ENCODE measurements around the gene PPARA. TPM values are rescaled to one million over a fixed set of nuclear protein-coding genes. Genes with fewer than 3 reads are reported as not detected.
"Not testable (repeated sequence)": the region's sequence is repeated elsewhere in the genome, so short reads cannot be mapped to it uniquely, and the experiment has no call there.

Gene PPARA
- total RNA-seq, 1 donor from 2014 or later = 8.4 TPM

DNA sequence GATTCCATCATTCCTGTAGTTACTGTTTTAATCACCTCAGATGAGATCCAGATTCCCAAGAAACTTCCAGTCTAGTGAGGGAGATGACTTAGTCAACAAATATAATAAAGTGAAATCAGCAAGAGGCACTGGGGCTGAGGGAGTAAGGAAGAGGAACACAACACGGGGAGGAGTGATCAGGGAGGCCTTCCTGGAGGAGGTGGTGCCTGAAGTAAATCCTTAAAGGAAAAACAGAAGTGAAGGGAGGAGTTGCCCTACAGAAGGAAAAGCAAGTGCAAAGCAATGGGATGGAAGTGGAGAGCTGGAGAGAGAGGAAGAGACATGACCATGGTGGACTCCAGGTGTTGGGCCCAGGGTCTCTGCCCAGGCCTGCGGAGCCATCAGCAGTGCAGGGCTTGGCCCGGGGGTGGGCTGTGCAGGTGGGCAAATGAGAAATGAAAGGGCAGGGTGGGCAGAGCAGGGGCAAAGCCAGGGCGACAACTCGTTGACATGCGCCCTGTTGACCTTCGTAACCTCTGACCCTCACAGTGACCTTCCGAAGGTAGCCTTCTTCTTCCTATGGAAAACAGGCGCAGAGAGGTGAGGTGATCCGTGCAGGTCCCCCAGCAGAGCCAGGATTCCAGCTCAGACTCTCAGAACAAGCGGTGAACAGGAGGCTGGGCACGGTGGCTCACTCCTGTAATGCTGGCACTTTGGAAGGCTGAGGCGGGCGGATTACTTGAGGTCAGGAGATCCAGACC, 12.1 kb upstream of the PPARA start:
- Mint-ChIP-seq H3K27me3 (ENCODE audit: low read depth, unreplicated experiment) (peaks cover 24% of the 10 kb centered on the region), H3K4me1 (ENCODE audit: low read depth, unreplicated experiment) (peaks cover 2% of the 10 kb centered on the region), H3K36me3 (ENCODE audit: low read depth, unreplicated experiment) (no peaks in the 10 kb centered on the region), H3K9me3 (ENCODE audit: unreplicated experiment) (peaks cover 4% of the 10 kb centered on the region), H3K4me3 (ENCODE audit: unreplicated experiment) (no peak overlapping the region), H3K27ac (ENCODE audit: unreplicated experiment) (no peak overlapping the region)
- Histone ChIP-seq H3K4me3 (ENCODE audit: insufficient read depth, low read depth, low read length) (no peak overlapping the region), H3K27me3 (ENCODE audit: insufficient read depth, low read length) (no peaks in the 10 kb centered on the region), H2AFZ (ENCODE audit: low read depth, low read length) (no peak overlapping the region), H4K20me1 (ENCODE audit: insufficient read depth, low read length) (no peaks in the 10 kb centered on the region), H3K4me1 (ENCODE audit: insufficient read depth, low read length) (no peaks in the 10 kb centered on the region), H3K27ac (ENCODE audit: low read depth, low read length) (no peak overlapping the region), H3K9me3 (ENCODE audit: insufficient read depth, low read depth, low read length) (no peaks in the 10 kb centered on the region), H3K36me3 (ENCODE audit: insufficient read depth, low read length) (no peaks in the 10 kb centered on the region), H3K9ac (ENCODE audit: low read length) (no peak overlapping the region), H3K4me2 (ENCODE audit: low read length) (no peak overlapping the region), H3K79me2 (ENCODE audit: insufficient read depth, low read length) (no peaks in the 10 kb centered on the region)
- no peak for DNase-seq (ENCODE audit: low read depth)
- TF ChIP-seq CTCF (IDR thresholded peaks at IDR 0.05; ENCODE audit: insufficient read depth, low read depth, low read length) = no peak
- TF ChIP-seq EZH2 (IDR thresholded peaks at IDR 0.05; ENCODE audit: insufficient read depth, low read length) = no peak
- no peak for FAIRE-seq

- H3K36me3 ChIP-seq (ENCODE audit: insufficient read depth, low read length); H3K9me3 Mint-ChIP-seq (ENCODE audit: unreplicated experiment); H3K4me1 ChIP-seq (ENCODE audit: insufficient read depth, low read length); H3K4me3 Mint-ChIP-seq (ENCODE audit: unreplicated experiment); H4K20me1 ChIP-seq (ENCODE audit: insufficient read depth, low read length); H3K27ac ChIP-seq (ENCODE audit: low read depth, low read length); H3K9ac ChIP-seq (ENCODE audit: low read length); H3K79me2 ChIP-seq (ENCODE audit: insufficient read depth, low read length); H3K4me2 ChIP-seq (ENCODE audit: low read length); H3K27me3 ChIP-seq (ENCODE audit: insufficient read depth, low read length); H3K4me3 ChIP-seq (ENCODE audit: insufficient read depth, low read depth, low read length); H3K9me3 ChIP-seq (ENCODE audit: insufficient read depth, low read depth, low read length); H3K36me3 Mint-ChIP-seq (ENCODE audit: low read depth, unreplicated experiment); DNase-seq (ENCODE audit: low read depth); H3K4me1 Mint-ChIP-seq (ENCODE audit: low read depth, unreplicated experiment); FAIRE-seq; H2AFZ ChIP-seq (ENCODE audit: low read depth, low read length): not testable (repeated sequence)
- Mint-ChIP-seq H3K27ac (ENCODE audit: unreplicated experiment) (peak overlapping the region; percentile 4), H3K27me3 (ENCODE audit: low read depth, unreplicated experiment) (peaks cover 28% of the 10 kb centered on the region)
Observed at GRCh38 chr22:46139417-46139816, 10.9 kb upstream of the PPARA start.

DNA sequence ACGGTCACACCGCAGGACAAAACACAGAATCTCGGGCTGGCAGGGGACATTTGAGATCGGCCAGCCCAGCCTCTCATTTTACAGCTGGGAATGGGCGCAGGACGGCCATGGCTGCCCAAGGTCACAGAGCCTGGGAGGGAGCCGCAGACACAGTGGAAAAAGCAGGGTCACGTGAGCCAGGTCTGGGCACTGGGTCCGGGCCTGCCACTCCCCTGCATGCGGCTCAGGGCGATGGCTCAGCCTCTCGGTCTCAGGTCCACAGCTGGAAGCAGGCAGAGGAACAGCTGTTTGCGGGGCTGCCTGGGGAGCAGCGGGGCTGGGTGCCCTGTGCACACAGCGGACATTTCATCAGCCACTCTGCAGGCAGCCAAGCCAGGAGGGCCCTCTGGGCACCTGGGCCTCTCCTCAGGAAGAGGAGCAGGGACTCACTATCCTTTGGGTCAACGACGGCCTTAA, 10.4 kb upstream of the PPARA start:
- no peaks in the 10 kb centered on the region for H3K79me2 ChIP-seq (ENCODE audit: insufficient read depth, low read length)
- no peak overlapping the region for H3K27ac Mint-ChIP-seq (ENCODE audit: unreplicated experiment)
- H3K9me3 Mint-ChIP-seq (ENCODE audit: unreplicated experiment) = peaks cover 4% of the 10 kb centered on the region
- no peaks in the 10 kb centered on the region for H3K36me3 Mint-ChIP-seq (ENCODE audit: low read depth, unreplicated experiment)
- no peaks in the 10 kb centered on the region for H4K20me1 ChIP-seq (ENCODE audit: insufficient read depth, low read length)
- H3K4me1 Mint-ChIP-seq (ENCODE audit: low read depth, unreplicated experiment) = peaks cover 2% of the 10 kb centered on the region
- H3K27me3 ChIP-seq (ENCODE audit: insufficient read depth, low read length) = no peaks in the 10 kb centered on the region
- no peak overlapping the region for H2AFZ ChIP-seq (ENCODE audit: low read depth, low read length)
- DNase-seq (ENCODE audit: low read depth) (no peak), FAIRE-seq (no peak)
- H3K36me3 ChIP-seq (ENCODE audit: insufficient read depth, low read length) = no peaks in the 10 kb centered on the region
- TF ChIP-seq CTCF (IDR thresholded peaks at IDR 0.05; ENCODE audit: insufficient read depth, low read depth, low read length) (no peak), EZH2 (IDR thresholded peaks at IDR 0.05; ENCODE audit: insufficient read depth, low read length) (no peak)
- peaks cover 27% of the 10 kb centered on the region for H3K27me3 Mint-ChIP-seq (ENCODE audit: low read depth, unreplicated experiment)
- no peaks in the 10 kb centered on the region for H3K4me1 ChIP-seq (ENCODE audit: insufficient read depth, low read length)
- no peak overlapping the region for H3K4me2 ChIP-seq (ENCODE audit: low read length)
- H3K9ac ChIP-seq (ENCODE audit: low read length) = no peak overlapping the region
- no peaks in the 10 kb centered on the region for H3K9me3 ChIP-seq (ENCODE audit: insufficient read depth, low read depth, low read length)
- H3K27ac ChIP-seq (ENCODE audit: low read depth, low read length) = no peak overlapping the region
- no peak overlapping the region for H3K4me3 ChIP-seq (ENCODE audit: insufficient read depth, low read depth, low read length)
- no peak overlapping the region for H3K4me3 Mint-ChIP-seq (ENCODE audit: unreplicated experiment)

All from astrocyte (in vitro differentiated cells and primary cell).